C4-2B (cell line): ENCODE results near the gene HOXD11.

Experiments
- H3K27ac ChIP-seq: fragments of 450-650 bp; 2 replicates; pipeline ENCODE4 v1.5.1; 2017
- CTCF ChIP-seq: fragments of 450-650 bp; conservative IDR thresholded peaks from 2 replicates; pipeline ENCODE4 v1.5.1; 2017; ENCODE audit warnings: mild to moderate bottlenecking
- ZFX ChIP-seq: fragments of 450-650 bp; IDR thresholded peaks from 2 replicates; pipeline ENCODE4 v1.6.1; 2017

Gene HOXD11

GRCh38 chr2:176128982-176129796 is 22.1 kb downstream of the HOXD11 start, which contains the start of gene HOXD8:
HOXD8 (plus strand) TSS chr2:176129705; CDS start chr2:176130367, 662 bp downstream.
- no peak for TF ChIP-seq ZFX
- TF ChIP-seq CTCF: no peak
- H3K27ac ChIP-seq: no peak within 1 kb of the TSS

GRCh38 chr2:176129813-176130146 is 22.7 kb downstream of the HOXD11 start:
- TF ChIP-seq ZFX (no peak), CTCF (no peak)
- H3K27ac ChIP-seq: no peak overlapping the region

- H3K27ac ChIP-seq: no peak overlapping the region
- no peak for TF ChIP-seq ZFX
- no peak for TF ChIP-seq CTCF
Measured at GRCh38 chr2:176130147-176130956, 23.3 kb downstream of the HOXD11 start.

GRCh38 chr2:176130957-176131847 is 24.1 kb downstream of the HOXD11 start:
- TF ChIP-seq ZFX (no peak), CTCF (no peak)
- no peak overlapping the region for H3K27ac ChIP-seq

GRCh38 chr2:176131848-176132158 is 24.7 kb downstream of the HOXD11 start:
- no peak for TF ChIP-seq CTCF
- TF ChIP-seq ZFX: no peak

GRCh38 chr2:176132205-176133171 is 25.4 kb downstream of the HOXD11 start:
- H3K27ac ChIP-seq: no peak overlapping the region
- TF ChIP-seq CTCF: no peak
- no peak for TF ChIP-seq ZFX

More at GRCh38 chr2:176131848-176132158, 24.7 kb downstream of the HOXD11 start:
- H3K27ac ChIP-seq: no peak overlapping the region
